ENCODE data around the gene SLC35D1. TPM values are rescaled to one million over a fixed set of nuclear protein-coding genes. Genes with fewer than 3 reads are reported as not detected.

SLC35D1 gene
- total RNA-seq, 1 experiment from 2014 or later, result 3.8 TPM

DNA sequence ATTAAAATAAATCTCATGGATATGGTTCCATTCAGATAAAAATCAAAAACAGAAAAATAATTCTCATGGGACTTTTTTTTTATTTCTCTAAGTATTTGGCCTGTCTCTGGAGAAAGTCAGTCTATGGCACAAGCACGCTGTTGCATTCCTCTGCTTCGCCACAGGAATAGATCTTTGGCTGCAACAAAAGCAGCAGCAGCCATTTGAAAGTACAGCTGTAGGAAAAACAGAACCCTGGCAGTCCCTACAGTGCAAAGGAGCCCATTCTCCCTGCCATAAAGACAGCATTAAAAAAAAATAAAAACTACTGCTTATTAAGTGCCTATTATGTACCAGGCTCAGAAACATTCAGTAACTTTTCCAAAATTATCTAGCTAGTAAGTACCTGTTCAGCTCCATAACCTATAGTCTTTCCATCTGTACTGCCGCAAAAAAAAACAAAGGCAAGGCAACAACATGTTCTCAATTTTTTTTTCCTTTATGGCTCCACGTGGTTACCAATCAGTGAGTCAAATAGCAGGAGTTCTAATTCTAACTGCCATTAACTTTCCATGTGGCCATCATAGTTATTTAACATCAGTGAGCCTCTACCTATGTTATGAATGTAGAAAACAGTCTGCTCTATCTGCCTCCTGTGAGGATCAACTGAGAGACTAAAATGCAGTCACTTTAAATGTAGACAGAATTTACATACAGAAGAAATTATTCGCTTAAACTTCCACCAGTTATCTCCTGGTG, 22.7 kb downstream of the SLC35D1 start:
- TF ChIP-seq, protein P1, sequence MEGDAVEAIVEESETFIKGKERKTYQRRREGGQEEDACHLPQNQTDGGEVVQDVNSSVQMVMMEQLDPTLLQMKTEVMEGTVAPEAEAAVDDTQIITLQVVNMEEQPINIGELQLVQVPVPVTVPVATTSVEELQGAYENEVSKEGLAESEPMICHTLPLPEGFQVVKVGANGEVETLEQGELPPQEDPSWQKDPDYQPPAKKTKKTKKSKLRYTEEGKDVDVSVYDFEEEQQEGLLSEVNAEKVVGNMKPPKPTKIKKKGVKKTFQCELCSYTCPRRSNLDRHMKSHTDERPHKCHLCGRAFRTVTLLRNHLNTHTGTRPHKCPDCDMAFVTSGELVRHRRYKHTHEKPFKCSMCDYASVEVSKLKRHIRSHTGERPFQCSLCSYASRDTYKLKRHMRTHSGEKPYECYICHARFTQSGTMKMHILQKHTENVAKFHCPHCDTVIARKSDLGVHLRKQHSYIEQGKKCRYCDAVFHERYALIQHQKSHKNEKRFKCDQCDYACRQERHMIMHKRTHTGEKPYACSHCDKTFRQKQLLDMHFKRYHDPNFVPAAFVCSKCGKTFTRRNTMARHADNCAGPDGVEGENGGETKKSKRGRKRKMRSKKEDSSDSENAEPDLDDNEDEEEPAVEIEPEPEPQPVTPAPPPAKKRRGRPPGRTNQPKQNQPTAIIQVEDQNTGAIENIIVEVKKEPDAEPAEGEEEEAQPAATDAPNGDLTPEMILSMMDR (conservative IDR thresholded peaks at IDR 0.05), result no peak
- no peak for DNase-seq

More for the DNA sequence above, 22.7 kb downstream of the SLC35D1 start:
- Histone ChIP-seq H3K56ac (ENCODE audit: insufficient read length, low read depth, low read length) (no peak overlapping the region), H4K20me1 (ENCODE audit: control insufficient read depth, insufficient read depth, insufficient read length) (no peaks in the 10 kb centered on the region), H2BK15ac (ENCODE audit: low read depth, low read length) (no peak overlapping the region), H3K27ac (ENCODE audit: insufficient read length, low read depth, low read length) (no peak overlapping the region), H3K79me1 (ENCODE audit: insufficient read depth, low read depth, low read length, poor library complexity, severe bottlenecking) (no peaks in the 10 kb centered on the region), H3K23me2 (ENCODE audit: insufficient read length, low read depth, low read length, poor library complexity, severe bottlenecking) (no peaks in the 10 kb centered on the region), H3K18ac (ENCODE audit: insufficient read length, low read depth, low read length) (no peak overlapping the region), H3K27me3 (ENCODE audit: insufficient read depth, low read length) (no peaks in the 10 kb centered on the region), H3T11ph (ENCODE audit: low read length) (no peak overlapping the region), H3K4ac (ENCODE audit: low read depth, low read length) (no peak overlapping the region), H4K91ac (ENCODE audit: insufficient read length, low read depth, low read length) (no peak overlapping the region), H3K4me2 (ENCODE audit: insufficient read depth, insufficient read length, low read length) (no peak overlapping the region), H2BK20ac (ENCODE audit: low read depth, low read length, poor library complexity, severe bottlenecking) (no peak overlapping the region), H2AFZ (ENCODE audit: low read length) (no peak overlapping the region), H3K9ac (ENCODE audit: extremely low read depth, insufficient read length, low read length) (no peak overlapping the region), H3K79me2 (ENCODE audit: insufficient read depth, low read length) (no peaks in the 10 kb centered on the region), H3K9me3 (ENCODE audit: control insufficient read depth, low read depth, low read length) (no peaks in the 10 kb centered on the region), H2AK5ac (ENCODE audit: insufficient read length, low read length) (no peak overlapping the region), H3K4me1 (ENCODE audit: insufficient read depth, low read length) (no peaks in the 10 kb centered on the region), H4K5ac (ENCODE audit: insufficient read length, low read depth, low read length) (no peak overlapping the region), H2BK120ac (ENCODE audit: low read depth, low read length, poor library complexity, severe bottlenecking) (no peak overlapping the region), H3K23ac (ENCODE audit: insufficient read length, low read depth, low read length) (no peak overlapping the region), H2BK12ac (ENCODE audit: insufficient read length, low read depth, low read length) (no peak overlapping the region), H2BK5ac (ENCODE audit: insufficient read length, low read length) (no peak overlapping the region), H3K14ac (ENCODE audit: insufficient read depth, low read length) (no peak overlapping the region), H4K8ac (replicated peaks; ENCODE audit: insufficient read length, low read depth, low read length) (no peak overlapping the region)
- Mint-ChIP-seq H3K9me3 (peaks cover 0 to 6% of the 10 kb centered on the region in 2 experiments; a peak in 4 of 5 replicates), H3K27ac (peak overlapping the region in 1 of 3 experiments; percentile 63; a peak in 1 of 7 replicates), H3K36me3 (ENCODE audit: insufficient read depth in 1 of 3, low read depth in 3 of 3) (peaks cover 0 to 12% (median 8%) of the 10 kb centered on the region in 3 experiments; a peak in 5 of 7 replicates), H3K4me3 (no peak overlapping the region), H3K4me1 (no peaks in the 10 kb centered on the region), H3K27me3 (ENCODE audit: low read depth) (no peaks in the 10 kb centered on the region)
- no CpG with 5 or more reads among the region's 5 CpGs for WGBS (ENCODE audit: extremely low coverage, insufficient read length, low lambda C conversion rate)
